GM19023 (cell line): ENCODE data around the gene PPDPF.
"Not testable (repeated sequence)": the region's sequence is repeated elsewhere in the genome, so short reads cannot be mapped to it uniquely, and the experiment has no call there.

Experiments
- ATAC-seq: cut with Tn5 transposase; IDR thresholded peaks from one replicate; pipeline ENCODE4 v1.9.1; 2021; ENCODE audit warnings: mild to moderate bottlenecking, moderate library complexity; ENCODE audit not compliant: unreplicated experiment

PPDPF gene

DNA sequence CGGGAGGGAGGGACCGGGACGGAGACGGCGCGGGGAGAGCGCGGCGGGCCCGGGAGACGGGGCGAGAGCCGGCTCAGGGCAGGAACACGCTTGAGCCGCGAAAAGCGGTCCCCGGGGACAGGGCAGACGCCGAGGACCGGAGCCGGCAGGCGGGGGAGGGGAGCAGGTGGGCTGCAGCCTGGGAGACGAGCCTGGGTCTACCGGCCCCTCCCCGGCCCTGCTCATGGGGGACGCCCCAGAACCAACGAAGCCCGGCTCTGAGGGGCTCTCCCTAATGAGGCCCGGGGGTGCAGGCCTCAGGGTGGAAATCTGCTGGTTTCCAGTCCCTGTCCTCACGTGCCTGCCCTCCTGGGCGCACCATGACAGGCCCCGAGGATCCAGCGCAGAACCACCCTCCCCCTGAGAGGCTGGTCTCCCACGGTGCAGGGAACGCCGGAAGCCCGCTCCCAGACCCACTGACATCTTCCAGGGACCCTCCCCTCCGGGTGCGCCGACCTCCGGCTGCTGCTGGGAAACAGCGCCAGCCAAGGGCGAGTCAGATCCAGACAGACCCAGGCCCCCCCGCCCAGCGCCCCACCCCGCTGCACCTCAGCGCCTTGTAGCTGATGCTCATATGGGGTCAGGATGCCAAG lies 21.1 kb upstream of the PPDPF start:
- no peak for ATAC-seq

DNA sequence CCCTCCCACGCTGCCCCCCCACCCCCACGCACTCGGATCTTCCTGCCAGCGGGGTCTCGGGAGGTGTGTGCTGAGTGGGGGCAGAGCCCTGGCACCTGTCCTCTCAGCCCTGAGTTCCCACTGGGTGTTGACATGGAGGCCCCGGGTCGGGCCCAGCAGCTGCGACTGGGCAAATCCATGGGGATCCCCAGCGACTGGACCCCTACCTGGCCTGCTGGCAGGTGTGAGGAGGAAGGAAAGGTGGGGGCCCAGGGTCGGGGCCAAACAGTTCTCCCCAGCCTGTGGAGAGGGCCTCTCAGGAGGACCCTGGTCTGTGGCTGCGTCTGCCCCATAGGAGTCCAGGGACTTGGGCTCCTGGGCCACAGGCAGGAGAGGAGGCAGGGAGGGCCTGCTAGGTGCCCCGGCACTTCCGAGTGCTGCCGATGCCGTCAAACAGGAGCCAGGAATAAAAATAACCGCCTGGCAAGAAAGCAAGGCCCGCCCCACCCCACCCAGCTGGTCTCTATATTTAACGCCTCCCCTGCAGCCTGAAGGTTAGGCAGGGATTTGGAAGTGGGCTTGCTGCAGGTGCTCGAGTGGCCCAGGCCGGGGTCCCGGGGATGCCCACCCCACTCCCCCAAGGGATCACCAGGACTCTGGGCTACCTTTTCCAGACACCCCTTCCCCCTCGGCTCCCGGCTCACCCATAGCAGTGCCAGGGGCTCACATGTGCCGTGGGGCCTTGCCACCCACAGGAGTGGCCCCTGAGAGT lies 20.2 kb upstream of the PPDPF start:
- ATAC-seq = no peak

DNA sequence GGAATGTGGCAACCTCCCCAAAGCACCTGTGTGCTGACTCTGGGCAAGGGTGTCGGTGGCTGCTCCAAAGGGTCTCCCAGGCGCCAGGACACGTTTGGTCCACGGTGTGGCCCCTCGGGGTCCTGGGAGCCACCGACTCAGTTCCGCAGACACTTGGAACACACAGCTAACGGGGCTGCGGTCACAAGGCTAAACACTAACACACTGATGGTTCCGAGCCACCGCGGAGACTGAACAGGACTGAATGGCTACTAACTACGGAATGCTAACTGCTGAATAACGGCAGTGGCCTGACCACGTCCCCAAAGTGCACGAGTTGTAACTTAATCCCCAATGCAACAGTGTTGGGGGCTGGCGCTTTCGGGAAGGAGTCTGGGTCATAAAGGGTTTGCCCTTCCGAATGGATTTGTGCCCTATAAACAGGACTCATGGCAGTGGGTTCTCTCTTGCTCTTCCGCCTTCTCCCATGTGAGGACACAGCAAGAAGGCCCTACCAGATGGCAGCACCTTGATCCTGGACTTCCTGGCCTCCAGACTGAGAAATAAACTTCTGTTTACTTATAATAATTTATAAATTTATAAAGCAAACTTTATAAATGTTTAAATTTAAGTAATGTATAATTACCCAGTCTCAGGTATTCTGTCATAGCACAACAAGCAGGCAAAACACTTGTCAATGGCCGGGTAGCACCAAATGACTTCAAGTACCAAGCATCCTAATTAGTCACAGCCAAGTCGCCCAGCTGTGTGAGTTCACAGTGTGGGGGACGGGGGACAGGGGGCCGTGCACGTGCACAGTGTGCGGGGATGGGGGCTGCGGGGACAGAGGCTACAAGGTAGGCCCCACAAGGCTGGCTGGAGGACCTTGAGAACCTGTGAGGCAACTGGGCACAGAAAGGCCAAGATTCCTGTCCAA lies 19.4 kb upstream of the PPDPF start:
- no peak for ATAC-seq

- ATAC-seq = no peak
These were observed 18.5 kb upstream of the PPDPF start for GRCh38 chr20:63501818-63502670.

DNA sequence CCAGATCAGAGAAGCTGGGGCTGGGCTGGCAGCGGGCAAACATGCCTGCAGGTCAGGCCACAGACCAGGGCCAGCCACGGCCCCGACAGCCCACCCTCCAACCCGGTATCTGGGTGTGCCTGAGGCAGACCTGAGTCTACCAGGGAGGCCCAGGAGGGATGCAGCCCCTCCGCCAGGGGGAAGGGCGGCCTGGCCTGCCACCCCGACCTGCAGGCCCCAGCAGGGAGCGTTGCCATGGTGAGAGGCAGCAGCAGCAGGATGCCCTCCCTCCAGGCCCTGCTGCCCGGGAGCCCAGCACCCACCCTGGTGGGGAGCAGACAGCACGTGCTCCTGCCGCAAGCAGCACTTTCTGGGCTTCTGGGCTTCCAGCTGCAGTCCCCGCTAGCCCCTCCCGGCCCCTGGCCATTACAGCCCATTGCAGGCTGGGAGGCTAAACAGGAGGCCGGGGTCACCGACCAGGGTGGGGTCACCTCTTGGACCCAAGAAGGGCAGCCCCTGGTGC lies 17.8 kb upstream of the PPDPF start:
- no peak for ATAC-seq

DNA sequence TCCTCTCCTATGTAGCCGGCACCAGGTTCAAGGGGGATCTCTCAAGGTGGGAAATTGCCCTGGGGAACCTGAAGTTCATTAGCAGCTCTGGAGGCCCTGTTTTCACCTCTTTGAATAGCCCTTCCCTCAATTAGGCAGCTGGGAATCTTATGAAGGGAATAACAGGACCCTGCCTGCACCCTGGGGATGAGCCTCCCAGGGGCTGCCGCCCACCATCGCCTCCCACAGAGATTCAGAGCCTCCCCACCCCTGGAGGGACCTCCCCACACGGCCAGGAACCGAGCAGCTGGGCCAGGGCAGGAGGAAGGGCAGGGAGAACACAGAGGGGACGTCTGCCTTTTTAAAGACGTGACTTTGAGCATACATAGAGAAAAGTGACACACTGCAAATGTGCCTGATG lies 17.0 kb upstream of the PPDPF start:
- ATAC-seq = no peak

GRCh38 chr20:63504642-63505041 lies 15.9 kb upstream of the PPDPF start:
- ATAC-seq = no peak

DNA sequence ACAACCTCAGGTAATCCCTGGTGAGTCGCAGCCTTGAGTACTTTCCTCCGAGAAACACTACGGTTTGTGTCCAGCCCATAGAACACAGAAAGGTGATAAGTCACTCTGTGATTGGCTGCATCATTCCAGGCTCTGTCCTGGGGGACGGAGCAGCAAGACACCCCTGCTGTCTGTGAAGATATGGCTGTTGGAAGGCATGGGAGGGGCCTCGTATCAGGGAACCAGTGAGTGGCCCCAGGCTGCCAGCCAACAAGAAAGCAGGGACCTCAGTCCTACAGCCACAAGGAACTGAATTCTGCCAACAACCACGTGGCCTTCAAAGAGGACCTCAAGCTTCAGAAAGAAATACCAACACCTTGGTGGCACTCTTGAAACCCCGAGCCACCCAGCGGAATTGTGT lies 15.3 kb upstream of the PPDPF start:
- no peak for ATAC-seq

DNA sequence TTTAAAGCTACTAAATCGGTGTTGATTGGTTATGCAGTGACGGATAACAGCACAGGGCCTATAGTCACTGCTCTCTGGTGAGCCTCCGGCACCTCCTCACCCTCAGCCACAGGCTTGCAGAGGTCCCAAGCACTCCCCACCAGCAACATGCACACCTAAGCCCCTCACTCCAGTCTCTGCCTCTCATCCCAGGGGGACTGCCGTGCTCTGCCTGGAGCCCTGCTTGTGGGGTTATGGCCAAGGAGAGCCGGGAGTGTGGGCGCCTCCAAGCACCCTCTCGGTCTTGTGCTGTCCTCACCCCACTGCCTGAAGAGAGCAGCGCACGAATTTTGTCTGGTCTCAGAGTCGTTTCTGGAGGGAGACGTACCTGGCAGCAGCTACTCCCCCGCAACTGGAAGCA lies 14.8 kb upstream of the PPDPF start:
- no peak for ATAC-seq

GRCh38 chr20:63507083-63507743 lies 13.4 kb upstream of the PPDPF start:
- no peak for ATAC-seq

DNA sequence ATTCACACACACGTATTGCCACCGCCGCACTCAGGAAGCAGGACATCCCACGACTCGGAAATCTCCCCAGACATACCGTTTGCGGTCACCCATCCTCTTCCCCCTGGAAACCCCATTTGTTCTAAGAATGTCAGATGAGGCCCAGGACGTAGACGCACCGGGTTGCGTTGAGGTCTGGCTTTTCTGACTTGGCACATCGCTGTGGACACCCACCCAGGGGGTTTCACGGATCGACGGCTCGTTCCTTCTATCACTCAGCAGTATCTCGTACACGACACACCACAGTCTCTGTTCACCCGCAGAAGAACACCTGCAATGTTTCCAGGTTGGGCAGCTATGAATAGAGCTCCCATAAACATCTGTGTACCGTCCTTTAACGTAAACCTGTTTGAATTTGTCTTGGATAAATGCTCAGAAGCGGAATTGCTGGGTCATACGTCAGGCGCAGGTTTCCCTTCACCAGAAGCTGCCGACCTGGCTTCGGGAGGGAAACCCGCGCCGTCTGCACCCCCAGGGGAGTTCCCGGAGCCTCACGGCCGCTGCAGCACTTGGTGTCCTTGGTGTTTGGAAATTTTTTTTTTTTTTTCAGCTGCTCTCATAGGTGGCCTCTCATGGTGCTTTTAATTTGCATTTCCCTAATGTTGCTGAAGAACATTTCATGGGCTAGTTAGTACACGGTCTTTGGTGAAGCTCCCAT lies 12.3 kb upstream of the PPDPF start:
- ATAC-seq = no peak

DNA sequence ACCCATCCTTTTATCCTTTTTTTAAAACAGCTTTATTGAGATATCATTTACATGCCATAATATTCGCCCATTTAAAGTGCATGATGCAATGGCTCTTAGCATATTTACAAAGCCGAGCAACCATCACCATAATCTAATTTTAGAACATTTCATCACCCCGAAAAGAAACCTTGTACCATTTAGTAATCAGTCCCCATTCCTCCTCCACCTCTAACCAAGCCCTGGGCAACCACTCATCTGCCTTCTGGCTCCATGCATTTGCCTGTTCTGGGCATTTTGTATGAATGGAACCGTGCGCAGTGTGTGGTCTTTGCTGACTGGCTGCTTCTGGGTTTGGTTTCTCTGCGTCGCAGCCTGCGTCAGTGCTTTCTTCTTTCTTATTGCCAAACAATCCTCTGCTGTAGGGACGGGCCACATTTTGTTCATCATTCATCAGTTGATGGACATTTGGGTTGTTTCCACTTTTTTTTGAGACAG lies 11.4 kb upstream of the PPDPF start:
- no peak for ATAC-seq

DNA sequence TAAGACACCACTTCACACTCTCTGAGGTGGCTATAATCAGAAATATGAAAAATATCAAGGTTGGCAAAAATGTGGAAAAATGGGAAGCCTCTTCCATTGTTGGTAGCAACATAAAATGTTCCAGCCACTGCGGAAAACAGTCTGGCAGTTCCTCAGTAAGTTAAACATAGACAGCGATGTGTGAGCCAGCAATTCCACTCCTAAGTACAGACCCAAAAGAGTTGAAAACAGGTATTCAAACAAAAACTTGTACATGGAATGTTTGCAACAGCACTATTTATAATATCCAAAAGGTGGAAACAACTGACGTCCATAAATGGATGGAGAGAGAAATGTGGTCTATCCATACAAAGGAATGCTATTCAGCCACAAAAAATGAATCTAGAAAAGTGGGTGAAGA lies 7.4 kb upstream of the PPDPF start:
- ATAC-seq = no peak

GRCh38 chr20:63514520-63514919 lies 6.0 kb upstream of the PPDPF start:
- not testable (repeated sequence) for ATAC-seq

DNA sequence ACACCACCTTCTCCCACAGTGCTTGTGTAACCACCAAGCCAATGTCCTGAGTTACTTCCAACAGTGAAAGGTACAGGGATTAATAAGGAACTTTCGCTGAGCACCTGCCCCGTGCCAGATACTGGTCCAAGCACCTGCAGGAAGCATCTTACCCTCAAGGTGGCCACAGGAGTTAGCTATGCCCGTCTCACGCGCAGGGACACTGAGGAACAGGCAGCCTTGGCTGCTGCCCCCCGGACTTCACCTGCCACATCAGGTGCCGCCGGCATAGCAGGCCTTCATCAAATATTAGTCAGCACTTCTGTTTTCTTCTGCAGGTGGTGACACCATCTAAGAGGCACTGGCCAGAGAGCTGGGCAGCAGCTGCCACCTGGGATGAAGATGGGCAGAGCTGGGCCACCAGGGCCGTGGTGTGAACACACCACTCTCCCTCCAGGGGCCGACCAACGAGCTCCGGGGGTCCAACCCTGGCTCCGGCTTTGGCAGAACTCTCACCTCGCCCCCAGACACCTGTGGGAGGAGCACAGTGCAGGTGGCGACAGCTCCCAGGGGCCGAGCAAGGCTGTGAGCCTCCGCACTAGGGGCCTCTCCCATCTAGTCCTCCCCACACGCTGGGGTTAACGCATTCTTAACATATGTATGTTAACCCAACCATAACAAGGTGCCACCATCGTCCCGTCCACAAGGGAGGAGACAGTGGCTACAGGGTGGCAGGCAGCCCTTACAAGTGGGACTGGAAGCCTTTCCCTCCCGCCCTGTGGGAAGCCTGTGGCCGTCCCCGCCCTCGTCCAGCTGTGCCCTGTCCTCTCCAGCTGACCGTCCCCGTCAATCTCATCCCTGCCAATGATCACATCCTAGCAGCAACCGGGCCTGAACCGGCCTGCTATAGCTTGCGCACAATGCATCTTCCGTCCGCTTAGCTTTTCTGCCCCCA lies 2.9 kb upstream of the PPDPF start:
- ATAC-seq = no peak

DNA sequence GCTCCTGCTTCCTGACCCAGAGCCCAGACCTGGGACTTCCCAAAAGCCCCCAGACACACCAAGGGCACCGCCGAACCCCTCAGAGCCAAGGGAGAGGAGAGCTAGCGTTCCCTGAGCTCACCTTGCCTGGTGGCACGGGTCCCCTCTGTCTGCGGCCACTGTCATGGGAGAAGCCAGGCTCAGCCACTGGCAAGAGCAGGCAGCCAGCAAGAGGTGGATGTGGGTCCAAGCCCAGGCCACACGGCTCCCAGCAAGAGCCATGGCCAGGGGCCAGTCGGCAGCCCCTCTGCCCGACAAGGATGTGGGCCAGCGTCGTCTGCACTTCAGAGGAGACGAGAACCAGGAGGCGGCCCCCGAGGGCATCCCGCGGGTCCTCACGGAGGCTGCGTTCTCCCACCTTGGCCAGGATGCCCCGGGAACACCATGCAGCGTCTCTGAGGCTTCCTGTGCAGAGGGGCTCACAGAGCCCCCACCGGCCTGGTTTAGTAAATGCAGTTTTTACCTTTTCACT lies 2.2 kb upstream of the PPDPF start:
- ATAC-seq = no peak

GRCh38 chr20:63518946-63519667 lies 1.5 kb upstream of the PPDPF start:
- no peak for ATAC-seq
